ENCODE measurements around the gene POU6F2.

- TF ChIP-seq ZNF274 (IDR thresholded peaks at IDR 0.05; ENCODE audit: low read length): no peak
- TF ChIP-seq ZNF274 (tag by site-specific recombination; IDR thresholded peaks at IDR 0.05; ENCODE audit: borderline replicate concordance): no peak
- TF ChIP-seq REST (tag by site-specific recombination; IDR thresholded peaks at IDR 0.05): no peak
- TF ChIP-seq HOXD13 (CRISPR knock-in tag; IDR thresholded peaks at IDR 0.05; ENCODE audit: borderline replicate concordance): no peak
- TF ChIP-seq CTCF (tag by site-specific recombination; IDR thresholded peaks at IDR 0.05): no peak
- TF ChIP-seq ZNF202 (tag by site-specific recombination; IDR thresholded peaks at IDR 0.05; ENCODE audit: borderline replicate concordance): no peak
- no peak for TF ChIP-seq ZNF449 (tag by site-specific recombination; IDR thresholded peaks at IDR 0.05)
- no peak for TF ChIP-seq MZF1 (tag by site-specific recombination; IDR thresholded peaks at IDR 0.05; ENCODE audit: borderline replicate concordance)
- TF ChIP-seq ZNF621 (tag by site-specific recombination; IDR thresholded peaks at IDR 0.05): no peak
- TF ChIP-seq MYNN (tag by site-specific recombination; IDR thresholded peaks at IDR 0.05; ENCODE audit: borderline replicate concordance): no peak
- no peak for TF ChIP-seq ZNF37A (tag by site-specific recombination; IDR thresholded peaks at IDR 0.05)
- TF ChIP-seq ZNF701 (tag by site-specific recombination; IDR thresholded peaks at IDR 0.05): no peak
- no peak for TF ChIP-seq ZNF510 (tag by site-specific recombination; IDR thresholded peaks at IDR 0.05; ENCODE audit: insufficient replicate concordance)
- TF ChIP-seq ZNF292 (tag by site-specific recombination; IDR thresholded peaks at IDR 0.05; ENCODE audit: borderline replicate concordance, low read depth): no peak
- no peak for TF ChIP-seq SETDB1 (IDR thresholded peaks at IDR 0.05; ENCODE audit: insufficient read length, low read length)
These were observed 67.5 kb downstream of the POU6F2 start for GRCh38 chr7:39045231-39045630.

All from HEK293 (cell line).